Activated CD4-positive, alpha-beta T cell treated with anti-CD3 and anti-CD28 coated beads, Interleukin-2, Interleukin-6, amounts not matched to agents 100 ng/mL and 50 ng/mL, durations not matched to agents 16 hours and 8 hours (primary cell): ENCODE results near the gene ZNF766.
A peak's percentile ranks its signal among the peaks of the same experiment; 100 is the strongest.
"Not testable (repeated sequence)": the region's sequence is repeated elsewhere in the genome, so short reads cannot be mapped to it uniquely, and the experiment has no call there.

Source experiments
- DNase-seq: peaks from one replicate; pipeline ENCODE4 v3.0.0-alpha.2; 2020

The ZNF766 gene

DNA sequence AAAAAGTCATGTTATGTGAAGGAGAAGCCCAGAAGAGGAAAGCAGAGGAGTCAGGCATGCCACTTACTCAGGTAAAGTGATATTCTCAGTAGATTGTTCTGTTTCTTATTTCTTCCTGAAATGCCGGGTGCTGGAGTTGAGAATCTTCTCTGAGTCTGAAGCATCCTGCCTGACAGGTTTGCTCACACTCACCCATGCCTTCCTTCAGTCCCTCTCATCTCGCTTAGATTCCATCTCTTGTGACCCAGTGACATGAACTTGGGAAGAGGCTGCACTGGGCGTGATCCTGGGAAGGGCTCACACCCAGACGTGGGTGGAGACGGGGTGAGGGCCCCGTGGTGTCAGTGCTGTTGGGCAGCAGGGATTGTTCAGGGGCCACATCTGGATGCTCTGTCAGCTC is 8.1 kb downstream of the ZNF766 start:
- DNase-seq = no peak

GRCh38 chr19:52286256-52286655 is 16.9 kb downstream of the ZNF766 start:
- DNase-seq = no peak

DNA sequence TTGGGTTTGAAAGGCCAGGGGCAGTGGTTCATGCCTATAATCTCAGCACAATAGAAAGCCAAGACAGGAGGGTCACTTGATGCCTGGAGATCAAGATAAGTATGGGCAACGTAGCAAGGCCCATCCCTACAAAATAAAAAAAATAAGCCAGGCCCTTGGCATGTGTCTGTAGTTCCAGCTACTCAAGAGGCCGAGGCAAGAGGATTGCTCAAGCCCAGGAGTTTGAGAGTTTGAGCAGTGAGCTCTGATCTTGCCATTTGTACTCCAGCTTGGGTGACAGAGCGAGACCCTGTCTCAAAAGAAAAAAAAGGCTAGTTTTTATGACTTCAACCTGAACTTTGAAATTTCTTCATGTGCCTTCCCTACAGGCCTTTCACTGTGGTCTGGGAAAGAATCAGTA is 22.4 kb downstream of the ZNF766 start:
- DNase-seq = no peak

DNA sequence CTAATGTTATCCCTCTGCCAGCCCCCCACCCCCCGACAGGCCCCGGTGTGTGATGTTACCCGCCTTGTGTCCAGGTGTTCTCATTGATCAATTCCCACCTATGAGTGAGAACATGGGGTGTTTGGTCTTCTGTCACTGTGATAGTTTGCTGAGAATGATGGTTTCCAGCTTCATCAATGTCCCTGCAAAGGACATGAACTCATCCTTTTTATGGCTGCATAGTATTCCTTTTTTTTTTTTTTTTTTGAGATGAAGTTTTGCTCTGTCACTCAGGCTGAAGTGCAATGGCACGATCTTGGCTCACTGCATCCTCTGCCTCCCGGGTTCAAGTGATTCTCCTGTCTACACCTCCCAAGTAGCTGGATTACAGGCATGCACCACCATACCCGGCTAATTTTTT is 23.6 kb downstream of the ZNF766 start:
- not testable (repeated sequence) for DNase-seq

- no peak for DNase-seq
These were observed 27.0 kb downstream of the ZNF766 start for GRCh38 chr19:52296400-52296772.

GRCh38 chr19:52296773-52297600 is 27.6 kb downstream of the ZNF766 start, which contains the start of gene ZNF480:
Gene ZNF480 (plus strand): TSS chr19:52297169. CDS start chr19:52300413, 3,244 bp downstream.
- DNase-seq = peak; percentile 80

DNA sequence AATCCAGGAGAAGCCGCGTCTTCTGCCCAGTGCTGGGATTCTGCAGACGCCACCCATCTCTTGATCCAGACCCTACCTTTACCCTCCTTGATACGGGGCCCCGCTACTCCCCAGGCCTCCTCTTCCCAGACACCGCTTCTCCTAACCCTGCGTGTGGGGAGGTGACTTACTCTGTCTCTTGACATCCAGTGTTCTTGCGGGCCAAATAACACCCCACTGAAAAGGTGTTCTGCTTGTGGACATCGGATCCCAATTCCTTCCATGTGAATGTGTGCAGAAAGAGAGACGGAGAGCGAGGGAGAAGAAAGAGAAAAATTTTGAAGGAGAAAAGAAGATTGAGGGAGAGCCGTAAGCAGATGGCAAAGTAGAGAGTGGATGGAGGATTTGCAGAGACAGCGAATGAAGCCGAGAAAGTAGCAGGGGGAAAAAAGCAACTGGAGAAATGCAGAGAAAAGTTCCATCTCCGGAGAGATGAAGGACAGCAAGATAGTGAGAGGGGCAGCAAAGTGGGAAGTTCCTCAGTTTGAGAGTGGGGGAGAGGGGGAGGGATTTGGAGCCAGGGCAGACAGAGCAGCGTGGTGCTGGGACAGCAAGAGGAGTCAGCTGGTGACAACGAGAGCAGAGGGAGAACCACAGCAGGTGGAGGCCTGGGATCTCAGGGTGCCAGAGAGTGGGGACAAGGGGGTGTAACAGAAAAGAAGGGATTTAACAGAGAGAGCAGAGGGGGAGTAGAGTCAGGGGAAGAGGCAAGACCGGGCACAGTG is 28.4 kb downstream of the ZNF766 start:
- DNase-seq = no peak

DNA sequence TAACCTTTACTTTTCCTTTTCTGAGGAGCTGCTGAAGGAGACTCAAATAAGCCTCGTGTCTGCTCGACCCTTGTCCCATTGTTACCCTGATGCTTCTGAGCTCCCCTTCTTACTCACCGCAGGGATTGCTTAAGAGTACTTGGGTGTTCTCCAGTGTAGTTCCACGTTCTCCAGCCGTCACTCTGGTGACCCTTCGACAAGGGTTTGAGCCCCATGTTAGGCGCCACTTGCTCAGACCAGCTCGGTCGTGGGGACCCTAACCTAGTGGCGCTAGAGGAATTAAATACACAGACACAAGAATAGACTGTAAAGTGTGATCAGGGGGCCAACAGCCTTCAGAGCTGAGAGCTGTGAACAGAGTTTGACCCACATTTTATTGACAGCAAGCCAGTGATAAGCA is 37.9 kb downstream of the ZNF766 start:
- DNase-seq = no peak

- no peak for DNase-seq
These were observed 53.0 kb downstream of the ZNF766 start for GRCh38 chr19:52322429-52322828.

GRCh38 chr19:52331757-52332156 is 62.4 kb downstream of the ZNF766 start:
- DNase-seq = no peak

DNA sequence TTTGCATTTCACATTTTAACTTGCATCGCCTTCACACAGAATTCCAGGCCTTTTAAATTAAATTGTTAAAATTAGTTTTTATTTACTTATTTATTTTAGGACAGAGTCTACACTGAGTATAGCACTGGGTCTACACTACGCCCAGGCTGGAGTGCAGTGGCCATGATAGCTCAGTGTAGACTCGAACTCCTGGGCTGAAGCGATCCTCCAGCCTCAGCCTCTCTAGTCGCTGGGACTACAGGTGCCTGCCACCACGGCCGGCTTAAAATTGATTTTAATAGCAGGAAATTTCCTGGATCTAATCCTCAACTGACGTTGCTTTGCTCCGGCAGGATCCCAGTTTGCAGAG is 66.4 kb downstream of the ZNF766 start:
- no peak for DNase-seq

GRCh38 chr19:52336117-52336790 is 66.9 kb downstream of the ZNF766 start, which contains the start of gene ZNF610:
Gene ZNF610 (plus strand): TSS chr19:52336243. CDS start chr19:52349173, 12,930 bp downstream.
- peak; percentile 84 for DNase-seq

GRCh38 chr19:52336791-52337381 is 67.5 kb downstream of the ZNF766 start:
- no peak for DNase-seq

GRCh38 chr19:52339022-52339421 is 69.6 kb downstream of the ZNF766 start:
- not testable (repeated sequence) for DNase-seq

- peak; percentile 43 for DNase-seq
These were observed 74.2 kb downstream of the ZNF766 start for GRCh38 chr19:52343548-52343947.

GRCh38 chr19:52345162-52345561 is 75.8 kb downstream of the ZNF766 start:
- DNase-seq = no peak
